Ammon's horn (tissue), 1 donor: ENCODE results near the gene ALPG.
A peak's percentile ranks its signal among the peaks of the same experiment; 100 is the strongest.
"Not testable (repeated sequence)": the region's sequence is repeated elsewhere in the genome, so short reads cannot be mapped to it uniquely, and the experiment has no call there.

Source experiments
- DNase-seq: peaks from one replicate; pipeline ENCODE4 v3.0.0-alpha.2; 2016; ENCODE audit warnings: low spot score

The ALPG gene

DNA sequence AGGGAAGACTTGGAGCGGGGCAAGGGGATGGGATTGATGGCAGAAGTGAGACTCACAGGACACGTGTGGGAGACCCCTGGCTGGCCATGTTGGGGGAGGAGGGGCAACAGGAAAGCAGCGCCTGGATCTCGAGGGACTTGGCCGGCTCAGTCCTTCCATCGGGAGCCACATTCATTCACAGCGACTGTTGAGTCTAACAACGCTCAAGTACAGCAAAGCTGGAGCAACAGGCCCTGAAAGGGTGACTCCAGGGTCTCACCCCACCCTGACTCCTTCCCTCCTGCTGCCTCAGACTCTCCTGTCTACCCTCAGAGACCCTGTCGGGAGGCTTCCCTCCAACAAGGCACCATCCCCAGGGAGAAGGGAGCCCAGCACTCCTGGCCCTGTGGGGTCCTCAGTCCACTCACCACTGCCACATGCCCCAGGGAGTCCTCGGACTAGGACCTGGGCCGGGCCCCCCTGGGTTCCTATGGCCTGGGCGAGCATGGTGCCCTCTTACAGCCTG, 34.6 kb downstream of the ALPG start:
- no peak for DNase-seq

DNA sequence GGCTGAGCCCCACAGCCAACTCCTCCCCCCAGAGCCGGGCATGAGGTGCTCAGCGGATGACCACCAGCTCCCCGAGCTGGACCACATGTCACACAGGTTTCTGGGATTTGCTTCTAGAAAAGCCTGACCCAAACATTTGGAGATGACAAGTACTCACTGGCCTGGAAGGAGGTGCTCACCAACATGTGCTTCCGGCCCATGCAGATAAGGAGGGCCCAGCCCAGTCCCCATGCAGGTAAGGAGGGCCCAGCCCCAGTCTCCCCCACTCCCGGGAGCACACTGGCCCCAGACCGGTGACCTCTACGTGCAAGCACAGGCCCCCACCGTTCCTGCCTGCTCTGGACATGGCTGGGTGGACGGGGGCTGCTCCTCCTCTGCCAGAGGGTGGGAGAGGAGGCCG, 35.3 kb downstream of the ALPG start:
- DNase-seq: not testable (repeated sequence)

DNA sequence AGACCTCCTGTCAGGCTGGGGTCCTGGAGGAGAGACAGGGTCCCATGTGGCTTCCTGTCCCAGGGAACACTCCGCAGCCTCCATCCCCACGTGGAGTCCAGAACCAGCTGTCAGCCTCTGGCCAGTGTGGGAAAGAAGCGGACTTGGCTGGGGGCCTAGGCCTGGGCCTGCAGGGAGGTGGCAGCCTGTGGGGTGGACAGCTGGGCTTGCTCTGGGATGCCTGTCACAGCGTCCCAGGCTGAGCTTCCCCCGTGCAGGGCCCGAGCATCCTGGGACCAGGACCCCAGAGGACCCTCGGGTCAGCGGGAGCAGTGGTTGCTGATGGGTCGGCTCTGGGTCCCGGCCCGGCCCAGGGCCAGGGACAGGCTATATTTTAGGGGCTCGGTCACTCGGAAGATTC, 35.8 kb downstream of the ALPG start:
- DNase-seq: not testable (repeated sequence)

GRCh38 chr2:232443047-232443446, 36.4 kb downstream of the ALPG start:
- not testable (repeated sequence) for DNase-seq

GRCh38 chr2:232443669-232444408, 37.2 kb downstream of the ALPG start:
- DNase-seq: not testable (repeated sequence)

DNA sequence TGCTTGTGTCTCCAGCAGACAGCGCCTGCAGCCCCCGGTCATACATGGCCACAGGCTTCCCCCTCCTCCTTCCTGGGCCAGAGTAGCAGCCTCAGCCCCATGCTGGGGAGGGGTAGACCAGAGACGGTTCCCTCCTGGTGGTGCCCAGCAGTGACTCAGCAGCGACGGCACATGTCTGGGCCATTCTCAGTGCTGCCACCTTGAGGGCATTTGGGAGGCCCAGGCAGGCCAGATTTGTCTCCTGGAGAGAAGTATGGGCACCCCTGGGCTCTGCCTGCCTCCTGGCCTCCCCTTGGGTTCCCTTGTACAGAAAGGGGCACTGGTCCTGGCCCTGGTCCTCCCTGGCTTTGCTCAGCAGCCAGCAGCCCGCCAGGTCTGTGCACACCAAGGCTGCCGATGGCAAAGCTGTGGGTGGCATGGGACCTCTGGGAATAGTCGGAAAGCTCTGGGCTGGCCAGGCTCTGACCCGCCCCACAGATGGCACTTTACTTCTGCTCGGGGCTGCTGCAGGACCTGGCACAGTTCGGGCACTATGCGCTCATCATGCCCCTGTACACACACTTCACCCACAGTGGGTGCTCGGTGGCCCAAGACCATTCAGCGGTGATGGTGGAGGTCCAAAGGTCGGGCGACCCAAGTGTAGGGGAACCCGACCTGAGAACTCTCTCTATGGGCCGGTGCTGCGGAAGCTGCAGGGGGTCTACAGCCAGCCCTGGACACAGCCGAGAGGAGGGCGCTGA, 37.9 kb downstream of the ALPG start:
- DNase-seq: no peak

- not testable (repeated sequence) for DNase-seq
Observed at GRCh38 chr2:232445149-232445885, 38.7 kb downstream of the ALPG start.

GRCh38 chr2:232446266-232446777, 39.7 kb downstream of the ALPG start:
- not testable (repeated sequence) for DNase-seq

GRCh38 chr2:232447091-232447620, 40.5 kb downstream of the ALPG start:
- no peak for DNase-seq

- peak; percentile 37 for DNase-seq
Observed at GRCh38 chr2:232447638-232448303, 41.1 kb downstream of the ALPG start.

DNA sequence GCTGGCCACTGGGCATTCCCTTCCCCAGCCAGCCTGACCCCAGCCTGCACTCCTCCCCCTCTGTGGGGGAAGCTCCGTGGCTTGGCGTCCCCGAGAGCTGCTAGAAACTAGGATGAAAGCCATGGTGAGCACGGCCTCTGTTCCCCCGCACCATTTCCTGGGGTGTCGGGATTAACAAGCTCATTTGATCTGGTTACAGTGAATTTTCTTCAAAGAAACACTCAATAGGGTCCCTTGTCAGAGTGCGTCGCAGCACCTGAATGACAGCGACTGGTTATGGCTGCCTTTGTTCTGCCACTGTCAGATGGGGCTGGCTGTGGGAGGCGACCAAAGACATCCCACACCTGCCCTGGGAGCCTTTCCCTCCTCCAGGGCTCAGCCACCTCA, 41.7 kb downstream of the ALPG start:
- DNase-seq: no peak

- DNase-seq: no peak
Observed at GRCh38 chr2:232449964-232450363, 43.3 kb downstream of the ALPG start.

DNA sequence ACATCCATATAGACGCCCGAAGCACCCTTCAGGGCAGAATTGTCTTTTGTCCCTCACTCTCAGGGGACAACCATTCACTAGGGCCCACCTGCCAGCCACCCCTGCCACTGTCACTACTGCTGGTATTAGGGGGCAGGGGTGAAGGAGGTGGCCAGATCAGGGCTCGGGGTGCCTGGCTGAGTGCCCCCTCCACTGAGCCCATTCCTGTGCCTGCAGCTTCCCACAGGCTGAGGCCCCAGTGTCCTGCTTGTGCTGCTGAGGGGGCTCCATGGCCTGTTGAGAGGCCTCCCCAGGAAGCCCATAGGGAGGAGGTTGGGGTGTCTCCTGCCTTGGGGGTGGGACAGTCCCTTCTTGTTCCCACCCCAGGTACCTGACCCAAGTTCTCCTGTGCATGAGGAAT, 45.0 kb downstream of the ALPG start:
- not testable (repeated sequence) for DNase-seq

- DNase-seq: no peak
Observed at GRCh38 chr2:232454630-232455029, 48.0 kb downstream of the ALPG start.

GRCh38 chr2:232455426-232456255, 49.0 kb downstream of the ALPG start, which contains the start of gene ALPI:
TSS of gene ALPI (plus strand) at chr2:232456153. CDS start at chr2:232456200, 47 bp downstream.
- no peak for DNase-seq

DNA sequence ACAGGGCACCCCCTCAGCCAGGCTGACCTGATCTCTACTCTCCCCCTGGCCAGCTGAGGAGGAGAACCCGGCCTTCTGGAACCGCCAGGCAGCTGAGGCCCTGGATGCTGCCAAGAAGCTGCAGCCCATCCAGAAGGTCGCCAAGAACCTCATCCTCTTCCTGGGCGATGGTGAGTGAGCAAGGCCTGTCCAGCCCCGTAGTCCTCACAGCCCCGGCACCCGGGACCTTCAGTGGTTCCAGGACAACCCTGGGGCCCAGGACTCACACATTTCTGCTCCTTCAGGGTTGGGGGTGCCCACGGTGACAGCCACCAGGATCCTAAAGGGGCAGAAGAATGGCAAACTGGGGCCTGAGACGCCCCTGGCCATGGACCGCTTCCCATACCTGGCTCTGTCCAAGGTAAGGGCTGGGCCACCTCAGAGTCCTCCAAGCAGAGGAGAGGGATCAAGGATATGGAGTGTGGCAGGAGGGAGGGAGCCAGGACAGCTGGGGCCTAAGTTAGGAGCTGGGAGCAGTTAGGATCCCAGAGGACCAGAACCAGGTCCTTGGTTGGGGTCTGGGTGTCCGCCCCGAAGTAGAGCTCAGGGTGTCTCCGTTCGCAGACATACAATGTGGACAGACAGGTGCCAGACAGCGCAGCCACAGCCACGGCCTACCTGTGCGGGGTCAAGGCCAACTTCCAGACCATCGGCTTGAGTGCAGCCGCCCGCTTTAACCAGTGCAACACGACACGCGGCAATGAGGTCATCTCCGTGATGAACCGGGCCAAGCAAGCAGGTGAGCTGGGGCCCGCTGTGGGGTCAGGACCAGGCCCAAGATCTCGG, 49.9 kb downstream of the ALPG start:
- no peak for DNase-seq

GRCh38 chr2:232457121-232458011, 50.7 kb downstream of the ALPG start:
- DNase-seq: no peak

- no peak for DNase-seq
Observed at GRCh38 chr2:232458051-232458660, 51.5 kb downstream of the ALPG start.
